K562 (cell line): ENCODE measurements around the gene IL20. TPM values are rescaled to one million over a fixed set of nuclear protein-coding genes. Genes with fewer than 3 reads are reported as not detected.

Experiments
- CBX3 ChIP-seq, 2 experiments: IDR thresholded peaks; 1 replicate in 1 of 2; 2 replicates in 1 of 2; pipeline ENCODE4 v1.6.1; 2012; ENCODE audit warnings: inconsistent platforms in 2 of 2, low read length in 2 of 2, borderline replicate concordance in 1 of 2, control low read depth in 1 of 2
- CBX8 ChIP-seq: fragments of 200-600 bp; sonication (generic); IDR thresholded peaks from 2 replicates; pipeline ENCODE4 v1.6.1; 2012; ENCODE audit warnings: borderline replicate concordance, mixed run types, low read depth, mild to moderate bottlenecking, moderate library complexity, mixed read lengths, low read length, control low read depth, inconsistent platforms; ENCODE audit not compliant: poor library complexity, severe bottlenecking; ENCODE audit errors: extremely low read depth
- CC2D1A ChIP-seq: fragments of 450-650 bp; IDR thresholded peaks from 2 replicates; pipeline ENCODE4 v1.6.1; 2017; ENCODE audit warnings: mild to moderate bottlenecking
- CEBPG ChIP-seq, 3 experiments: fragments of 200-800 bp in 1 of 3; sonication (Bioruptor generic) in 1 of 3; sonication (generic) in 1 of 3; formaldehyde crosslinking in 1 of 3; IDR thresholded peaks in 2 of 3; conservative IDR thresholded peaks in 1 of 3; 2 replicates each; pipeline versions ENCODE4 v1.6.1 to v1.8.0; 2016 to 2022; ENCODE audit warnings: missing compliant biosample characterization in 2 of 3, missing genetic modification characterization in 2 of 3, mild to moderate bottlenecking in 1 of 3, missing genetic modification reagents in 1 of 3
- ELF4 ChIP-seq: fragments of 450-650 bp; formaldehyde crosslinking; IDR thresholded peaks from 2 replicates; pipeline ENCODE4 v1.4.0; 2022; ENCODE audit warnings: missing genetic modification characterization
- GABPA ChIP-seq: fragments of 200-800 bp; sonication (Bioruptor generic); conservative IDR thresholded peaks from 2 replicates; pipeline ENCODE4 v1.6.1; 2016; ENCODE audit warnings: low read depth, missing genetic modification characterization, missing compliant biosample characterization
- HCFC1 ChIP-seq: IDR thresholded peaks from 2 replicates; pipeline ENCODE4 v1.6.1; 2012; ENCODE audit warnings: low read depth, low read length, improper control_type of control experiment
- MAZ ChIP-seq, 2 experiments: fragments of 450-650 bp in 1 of 2; sonication (generic) in 1 of 2; formaldehyde crosslinking; IDR thresholded peaks in 1 of 2; conservative IDR thresholded peaks in 1 of 2; 2 replicates each; pipeline versions ENCODE4 v1.4.0 to v1.5.0; 2020; ENCODE audit warnings: mild to moderate bottlenecking in 1 of 2, missing genetic modification reagents in 1 of 2
- MYC ChIP-seq, 2 experiments: fragments of 250-450 bp in 1 of 2; sonication (Bioruptor Pico) in 1 of 2; IDR thresholded peaks; 2 replicates each; pipeline versions ENCODE4 v1.5.1 to v1.6.1; 2012 to 2021; ENCODE audit warnings: low read depth in 2 of 2, borderline replicate concordance in 1 of 2, improper control_type of control experiment in 1 of 2, low read length in 1 of 2, mild to moderate bottlenecking in 1 of 2, moderate library complexity in 1 of 2
- NR1H2 ChIP-seq: sonication (generic); formaldehyde crosslinking; IDR thresholded peaks from 2 replicates; pipeline ENCODE4 v1.4.0; 2020; ENCODE audit warnings: mild to moderate bottlenecking, missing genetic modification reagents
- RAD21 ChIP-seq, 2 experiments: fragments of 250-450 bp in 1 of 2; fragments of 450-650 bp in 1 of 2; sonication (Bioruptor Pico) in 1 of 2; formaldehyde crosslinking in 1 of 2; IDR thresholded peaks in 1 of 2; conservative IDR thresholded peaks in 1 of 2; 2 replicates each; pipeline versions ENCODE4 v1.4.0 to v1.8.0; 2020 to 2022; ENCODE audit warnings: mild to moderate bottlenecking in 2 of 2, moderate library complexity in 1 of 2
- RBM14 ChIP-seq: fragments of 200-400 bp; formaldehyde crosslinking; IDR thresholded peaks from 2 replicates; pipeline ENCODE4 v1.6.1; 2018; ENCODE audit warnings: low read depth, mild to moderate bottlenecking, low read length, moderate library complexity, borderline replicate concordance; ENCODE audit not compliant: insufficient read depth
- RREB1 ChIP-seq: fragments of 250-450 bp; sonication (Bioruptor Pico); IDR thresholded peaks from 2 replicates; pipeline ENCODE4 v1.4.0; 2020
- TEAD1 ChIP-seq, 2 experiments: fragments of 450-650 bp in 1 of 2; sonication (generic) in 1 of 2; formaldehyde crosslinking; IDR thresholded peaks; 2 replicates each; pipeline versions ENCODE4 v1.4.0 to v1.8.0; 2020 to 2022; ENCODE audit warnings: mild to moderate bottlenecking in 2 of 2, missing genetic modification reagents in 1 of 2
- ZC3H8 ChIP-seq: fragments of 450-650 bp; IDR thresholded peaks from 2 replicates; pipeline ENCODE4 v1.6.1; 2017
- ZNF165 ChIP-seq: fragments of 250-450 bp; sonication (Bioruptor Pico); IDR thresholded peaks from 2 replicates; pipeline ENCODE4 v1.4.0; 2020; ENCODE audit warnings: borderline replicate concordance
- ZNF24 ChIP-seq: fragments of 450-650 bp; IDR thresholded peaks from 2 replicates; pipeline ENCODE4 v1.6.1; 2016
- ZNF282 ChIP-seq: sonication (generic); formaldehyde crosslinking; IDR thresholded peaks from 2 replicates; pipeline ENCODE4 v1.8.1; 2023; ENCODE audit warnings: missing genetic modification reagents
- ZNF408 ChIP-seq: fragments of 250-450 bp; sonication (Bioruptor Pico); IDR thresholded peaks from 2 replicates; pipeline ENCODE4 v1.4.0; 2020; ENCODE audit warnings: low read depth, mild to moderate bottlenecking, moderate library complexity
- ZNF695 ChIP-seq: fragments of 450-650 bp; formaldehyde crosslinking; IDR thresholded peaks from 2 replicates; pipeline ENCODE4 v1.4.0; 2020; ENCODE audit warnings: mild to moderate bottlenecking, moderate library complexity
- ZNF830 ChIP-seq: fragments of 250-450 bp; sonication (Bioruptor Pico); IDR thresholded peaks from 2 replicates; pipeline ENCODE4 v1.5.0; 2021; ENCODE audit warnings: mild to moderate bottlenecking
- polyA plus RNA-seq, 8 experiments: library from polyadenylated mRNA; depleted of rRNA in 4 of 8; stranded (reverse) in 5 of 8; unstranded in 3 of 8; fragments of >200 nt; fragmentation: Nextera tagmentation in 2 of 8; fragmentation: Illumina TruSeq in 1 of 8; extraction: Ambion mirVana in 2 of 8; extraction: Trizol in 1 of 8; gene quantifications; 2 replicates each; pipeline versions ENCODE4 v1.2.1 to v1.2.3, GENCODE V29; 2011 to 2014; ENCODE audit warnings: inconsistent platforms in 1 of 8, missing spikeins in 1 of 8
- total RNA-seq, 7 experiments: library from RNA; depleted of rRNA in 6 of 7; stranded (reverse); fragments of >200 nt in 6 of 7; fragmentation: Illumina TruSeq in 2 of 7; extraction: Trizol in 2 of 7; gene quantifications; 2 replicates each; pipeline versions ENCODE4 v1.2.1 to v1.2.3, GENCODE V29; 2011 to 2021; ENCODE audit warnings: low replicate concordance in 1 of 7

IL20 gene
- total and polyA plus RNA-seq, 9 of the 15 experiments (the other 6 are each of a cell fraction or from before 2014, with no cell fraction given) = not detected

DNA sequence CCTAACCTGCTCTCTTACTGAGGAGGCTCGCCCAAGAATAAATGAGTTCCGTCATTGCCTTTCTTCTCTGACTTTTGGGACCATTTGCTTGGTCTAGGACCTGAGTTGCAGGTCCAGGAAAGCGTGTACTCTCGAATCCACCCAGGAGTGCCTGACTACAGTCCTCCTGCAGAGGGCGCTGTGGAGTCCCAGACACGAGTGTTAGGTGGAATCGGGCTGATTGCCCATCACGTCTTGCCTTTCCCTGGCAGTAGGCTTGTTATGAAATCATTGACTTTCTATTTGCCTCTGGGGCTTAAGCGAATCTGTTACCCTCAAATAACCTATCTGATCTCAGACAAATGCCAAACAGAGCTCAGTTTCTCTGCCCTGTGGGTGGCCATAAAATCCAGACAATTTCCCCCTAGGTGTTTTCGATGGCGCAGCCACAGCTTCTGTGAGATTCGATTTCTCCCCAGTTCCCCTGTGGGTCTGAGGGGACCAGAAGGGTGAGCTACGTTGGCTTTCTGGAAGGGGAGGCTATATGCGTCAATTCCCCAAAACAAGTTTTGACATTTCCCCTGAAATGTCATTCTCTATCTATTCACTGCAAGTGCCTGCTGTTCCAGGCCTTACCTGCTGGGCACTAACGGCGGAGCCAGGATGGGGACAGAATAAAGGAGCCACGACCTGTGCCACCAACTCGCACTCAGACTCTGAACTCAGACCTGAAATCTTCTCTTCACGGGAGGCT lies at the start of gene IL20 (continued):
- TF ChIP-seq RREB1 (CRISPR knock-in tag) (0 out of 2 replicates have a peak, but pooled peaks have one; percentile 41), CEBPG (CRISPR knock-in tag; IDR thresholded peaks at IDR 0.05) (no peak), CEBPG (tag; conservative IDR thresholded peaks at IDR 0.05 in 1 of 2, IDR thresholded peaks at IDR 0.05 in 1 of 2) (peak in 1 of 2 experiments; percentile 35; a peak in 1 of 4 replicates), ZNF695 (CRISPR knock-in tag) (0 out of 2 replicates have a peak, but pooled peaks have one; percentile 16), GABPA (no peak), ZNF408 (CRISPR knock-in tag) (no peak), CBX8 (no peak), HCFC1 (no peak), ZC3H8 (no peak), ZNF830 (CRISPR knock-in tag) (no peak), ZNF24 (peak; percentile 48; the same call in 1 of the 2 replicates), TEAD1 (CRISPR knock-in tag; IDR thresholded peaks at IDR 0.05) (no peak), CBX3 (IDR thresholded peaks at IDR 0.05; ENCODE audit: borderline replicate concordance in 1 of 2, low read length in 2 of 2) (no peak; a peak in 1 of 3 replicates), ELF4 (CRISPR knock-in tag) (no peak), MAZ (CRISPR knock-in tag; conservative IDR thresholded peaks at IDR 0.05 in 1 of 2, IDR thresholded peaks at IDR 0.05 in 1 of 2) (peak in 1 of 2 experiments; percentile 40; a peak in 1 of 4 replicates), NR1H2 (0 out of 2 replicates have a peak, but pooled peaks have one; percentile 82), MYC (IDR thresholded peaks at IDR 0.05; ENCODE audit: low read depth, low read length) (0 out of 2 replicates have a peak, but pooled peaks have one; percentile 44), MYC (CRISPR knock-in tag; IDR thresholded peaks at IDR 0.05; ENCODE audit: borderline replicate concordance, low read depth) (no peak), CC2D1A (0 out of 2 replicates have a peak, but pooled peaks have one; percentile 30), ZNF282 (CRISPR knock-in tag) (no peak), ZNF165 (CRISPR knock-in tag) (no peak), RAD21 (CRISPR knock-in tag; conservative IDR thresholded peaks at IDR 0.05 in 1 of 2, IDR thresholded peaks at IDR 0.05 in 1 of 2) (peak; percentile 71 to 76), RBM14 (no peak)
